Suprapubic skin (tissue), 4 donors: ENCODE data around the gene EMC9. TPM values are rescaled to one million over a fixed set of nuclear protein-coding genes. Genes with fewer than 3 reads are reported as not detected.

ENCODE experiments used
- DNase-seq, 2 donors: peaks; one replicate each; pipeline ENCODE4 v3.0.0-alpha.2; 2019; ENCODE audit warnings: low spot score in 2 of 2
- H3K27ac ChIP-seq: fragments of 200-600 bp; sonication (generic); one replicate; pipeline ENCODE4 v1.5.1; 2019
- H3K27me3 ChIP-seq: fragments of 200-600 bp; sonication (generic); one replicate; pipeline ENCODE4 v1.5.1; 2019
- H3K36me3 ChIP-seq: fragments of 200-600 bp; sonication (generic); one replicate; pipeline ENCODE4 v1.5.1; 2019
- H3K4me1 ChIP-seq: fragments of 200-600 bp; sonication (generic); one replicate; pipeline ENCODE4 v1.5.1; 2019
- H3K4me3 ChIP-seq: fragments of 200-600 bp; sonication (generic); one replicate; pipeline ENCODE4 v1.5.1; 2019; ENCODE audit warnings: mild to moderate bottlenecking
- H3K9me3 ChIP-seq: fragments of 200-600 bp; sonication (generic); one replicate; pipeline ENCODE4 v1.5.1; 2019
- CTCF ChIP-seq, 2 donors: fragments of 200-600 bp in 1 of 2; fragments of 450-650 bp in 1 of 2; sonication (generic) in 1 of 2; IDR thresholded peaks; one replicate each; pipeline ENCODE4 v1.5.1; 2016 to 2019; ENCODE audit warnings: antibody characterized with exemption in 2 of 2, mild to moderate bottlenecking in 1 of 2, moderate library complexity in 1 of 2
- EP300 ChIP-seq: sonication (generic); formaldehyde crosslinking; IDR thresholded peaks from one replicate; pipeline ENCODE4 v1.6.1; 2017; ENCODE audit warnings: antibody characterized with exemption
- POLR2A ChIP-seq, 2 donors: fragments of 450-650 bp; IDR thresholded peaks; one replicate each; pipeline ENCODE4 v1.6.1; 2017; ENCODE audit warnings: antibody characterized with exemption in 2 of 2, mild to moderate bottlenecking in 2 of 2, moderate library complexity in 2 of 2
- POLR2AphosphoS5 ChIP-seq, 3 donors: sonication (generic); formaldehyde crosslinking; IDR thresholded peaks; one replicate each; pipeline ENCODE4 v1.6.1; 2017; ENCODE audit warnings: antibody characterized with exemption in 3 of 3
- WGBS: methylation state at CpG from one replicate; pipeline ENCODE4 v1.1.5; 2018; 5-methylcytosine and 5-hydroxymethylcytosine counted together
- total RNA-seq, 4 donors: library from RNA; depleted of rRNA; stranded (reverse); fragments of >200 nt; gene quantifications; one replicate each; pipeline ENCODE4 v1.1.0, GENCODE V29; 2016

Gene EMC9
- total RNA-seq, 4 donors from 2014 or later: 10.9 to 22.0 (median 14.1) TPM

GRCh38 chr14:24116128-24116814 is 25.1 kb downstream of the EMC9 start:
- no peaks in the 10 kb centered on the region for H3K27me3 ChIP-seq
- peaks cover 42% of the 10 kb centered on the region for H3K36me3 ChIP-seq
- H3K9me3 ChIP-seq: no peaks in the 10 kb centered on the region
- H3K4me1 ChIP-seq: peaks cover 27% of the 10 kb centered on the region
- no peak for TF ChIP-seq EP300
- no peak for TF ChIP-seq POLR2AphosphoS5 (IDR thresholded peaks at IDR 0.05)
- no peak for TF ChIP-seq CTCF (IDR thresholded peaks at IDR 0.05)
- TF ChIP-seq POLR2A (IDR thresholded peaks at IDR 0.05): no peak
- peak overlapping the region; percentile 70 for H3K4me3 ChIP-seq
- no peak overlapping the region for H3K27ac ChIP-seq
- WGBS: 81% methylated on average over 6 of the region's 6 CpGs
- DNase-seq: no peak

GRCh38 chr14:24115422-24116127 is 25.8 kb downstream of the EMC9 start:
- Histone ChIP-seq H3K4me1 (peaks cover 27% of the 10 kb centered on the region), H3K36me3 (peaks cover 35% of the 10 kb centered on the region), H3K27me3 (no peaks in the 10 kb centered on the region), H3K9me3 (no peaks in the 10 kb centered on the region), H3K27ac (peak overlapping the region; percentile 100), H3K4me3 (peak overlapping the region; percentile 70)
- WGBS: 4% methylated on average over 14 of the region's 14 CpGs
- DNase-seq: no peak
- TF ChIP-seq POLR2A (IDR thresholded peaks at IDR 0.05): no peak
- TF ChIP-seq EP300: no peak
- no peak for TF ChIP-seq POLR2AphosphoS5 (IDR thresholded peaks at IDR 0.05)
- TF ChIP-seq CTCF (IDR thresholded peaks at IDR 0.05): no peak

GRCh38 chr14:24114532-24115421 is 26.6 kb downstream of the EMC9 start, which contains the start of the genes DCAF11 and NRL:
Gene DCAF11, plus strand, starts transcription at chr14:24114777. Its CDS starts 818 bp downstream, at chr14:24115595.
Gene NRL, minus strand, starts transcription at chr14:24114949. Its CDS starts 32,101 bp downstream, at chr14:24082848.
- peak within 1 kb of the TSS; percentile 100 for H3K27ac ChIP-seq
- under 1% methylated on average over 40 of the region's 65 CpGs for WGBS

GRCh38 chr14:24113801-24114531 is 27.4 kb downstream of the EMC9 start:
- DNase-seq: peak; percentile 94
- H3K4me1 ChIP-seq: peaks cover 30% of the 10 kb centered on the region
- H3K27ac ChIP-seq: peak overlapping the region; percentile 100
- peak in 1 of 3 donors; percentile 32 for TF ChIP-seq POLR2AphosphoS5 (IDR thresholded peaks at IDR 0.05)
- no peak for TF ChIP-seq POLR2A (IDR thresholded peaks at IDR 0.05)
- TF ChIP-seq EP300: no peak
- no peaks in the 10 kb centered on the region for H3K27me3 ChIP-seq
- peaks cover 19% of the 10 kb centered on the region for H3K36me3 ChIP-seq
- H3K4me3 ChIP-seq: peak overlapping the region; percentile 70
- 0% methylated on average over 23 of the region's 42 CpGs for whole genome bisulfite sequencing
- no peaks in the 10 kb centered on the region for H3K9me3 ChIP-seq

More at GRCh38 chr14:24114532-24115421, 26.6 kb downstream of the EMC9 start, which contains the start of the genes DCAF11 and NRL:
- Histone ChIP-seq H3K4me1 (peaks cover 27% of the 10 kb centered on the region), H3K4me3 (peak within 1 kb of the TSS; percentile 70), H3K36me3 (peaks cover 27% of the 10 kb centered on the region), H3K9me3 (no peaks in the 10 kb centered on the region), H3K27me3 (no peaks in the 10 kb centered on the region)
- TF ChIP-seq POLR2A (IDR thresholded peaks at IDR 0.05) (peak; percentile 7 to 39), EP300 (peak; percentile 81), CTCF (IDR thresholded peaks at IDR 0.05) (no peak), POLR2AphosphoS5 (IDR thresholded peaks at IDR 0.05) (peak; percentile 93 to 99 (median 98))
- DNase-seq: peak; percentile 99

- 19% methylated on average over 15 of the region's 15 CpGs for WGBS
Measured at GRCh38 chr14:24113379-24113800, 28.0 kb downstream of the EMC9 start.

More at GRCh38 chr14:24113379-24113800, 28.0 kb downstream of the EMC9 start:
- H3K27me3 ChIP-seq: no peaks in the 10 kb centered on the region
- H3K4me1 ChIP-seq: peaks cover 35% of the 10 kb centered on the region
- TF ChIP-seq CTCF (IDR thresholded peaks at IDR 0.05) (no peak), POLR2AphosphoS5 (IDR thresholded peaks at IDR 0.05) (no peak), EP300 (no peak), POLR2A (IDR thresholded peaks at IDR 0.05) (no peak)
- DNase-seq: no peak
- peaks cover 14% of the 10 kb centered on the region for H3K36me3 ChIP-seq
- peak overlapping the region; percentile 70 for H3K4me3 ChIP-seq
- peak overlapping the region; percentile 100 for H3K27ac ChIP-seq
- H3K9me3 ChIP-seq: no peaks in the 10 kb centered on the region
